Endothelial cell of umbilical vein (primary cell): ENCODE results near the gene QPCT. TPM values are rescaled to one million over a fixed set of nuclear protein-coding genes. Genes with fewer than 3 reads are reported as not detected.

Experiments
- BruUV-seq: library from RNA; stranded (reverse); fragments of 400-500 nt; replicated peaks from 2 replicates; lab custom pipeline; 2021; lab: Mats Ljungman, UMichigan
- CTCF ChIA-PET: fragments of 300-600, 350-600 bp; sonication (Branson Sonifier 250); formaldehyde crosslinking; loops from one replicate; lab custom pipeline; 2021; ENCODE audit warnings: antibody characterized with exemption, inconsistent platforms; lab: Charles Lee
- POLR2A ChIA-PET: fragments of 300-600, 350-600 bp; sonication (Branson Sonifier 250); formaldehyde crosslinking; loops from one replicate; lab custom pipeline; 2021; ENCODE audit warnings: antibody characterized with exemption, inconsistent platforms; lab: Charles Lee
- DNase-seq: peaks from one replicate; pipeline ENCODE4 v3.0.0-alpha.2; 2011; ENCODE audit warnings: low read depth, low spot score
- FAIRE-seq: peaks from 2 replicates; lab custom pipeline; 2011; peaks lifted over from hg19 to GRCh38; lab: Jason Lieb, UNC
- H2AFZ ChIP-seq: 2 replicates; pipeline ENCODE4 v1.6.0; 2012; ENCODE audit warnings: low read depth, low read length, control low read depth, inconsistent platforms
- H3K27ac ChIP-seq: 2 replicates; pipeline ENCODE4 v1.5.1; 2011; ENCODE audit warnings: low read depth, mild to moderate bottlenecking, control low read depth, low read length, moderate library complexity; ENCODE audit not compliant: insufficient read depth
- H3K27me3 ChIP-seq, 2 experiments: 2 replicates each; pipeline versions ENCODE4 v1.6.0 to v1.6.1; 2011; ENCODE audit warnings: low read length in 2 of 2, mixed read lengths in 1 of 2; ENCODE audit not compliant: control insufficient read depth in 2 of 2, insufficient read depth in 2 of 2
- H3K36me3 ChIP-seq, 2 experiments: 2 replicates in 1 of 2; 3 replicates in 1 of 2; pipeline ENCODE4 v1.5.1; 2011; ENCODE audit warnings: low read length in 2 of 2, mild to moderate bottlenecking in 1 of 2, moderate library complexity in 1 of 2; ENCODE audit not compliant: control insufficient read depth in 2 of 2, insufficient read depth in 2 of 2; ENCODE audit errors: extremely low read depth in 1 of 2
- H3K4me1 ChIP-seq: 3 replicates; pipeline ENCODE4 v1.5.1; 2011; ENCODE audit warnings: mild to moderate bottlenecking, low read length; ENCODE audit not compliant: control insufficient read depth, insufficient read depth; ENCODE audit errors: extremely low read depth
- H3K4me2 ChIP-seq: 2 replicates; pipeline ENCODE4 v1.6.1; 2011; ENCODE audit warnings: low read length, control low read depth, mixed read lengths; ENCODE audit not compliant: insufficient read depth
- H3K4me3 ChIP-seq, 3 experiments: fragments of 200-600 bp in 1 of 3; sonication (generic), shearing (Covaris generic) in 1 of 3; replicated peaks in 1 of 3; 2 replicates each; pipeline ENCODE4 v1.5.1; 2011 to 2016; ENCODE audit warnings: control low read depth in 3 of 3, low read length in 3 of 3, mild to moderate bottlenecking in 2 of 3, inconsistent platforms in 1 of 3, low read depth in 1 of 3, moderate library complexity in 1 of 3; ENCODE audit not compliant: insufficient read depth in 1 of 3
- H3K79me2 ChIP-seq: 2 replicates; pipeline ENCODE4 v1.6.0; 2012; ENCODE audit warnings: low read length, inconsistent platforms; ENCODE audit not compliant: control insufficient read depth, insufficient read depth
- H3K9ac ChIP-seq: replicated peaks from 2 replicates; pipeline ENCODE3; 2011; ENCODE audit warnings: low read length, control low read depth; ENCODE audit not compliant: insufficient read depth; ENCODE audit errors: extremely low read depth
- H3K9me1 ChIP-seq: replicated peaks from 3 replicates; pipeline ENCODE4 v1.6.0; 2011; ENCODE audit warnings: mild to moderate bottlenecking, low read length; ENCODE audit not compliant: control insufficient read depth, insufficient read depth; ENCODE audit errors: extremely low read depth
- H3K9me3 ChIP-seq: replicated peaks from 2 replicates; pipeline ENCODE4 v1.5.1; 2012; ENCODE audit warnings: low read length, inconsistent platforms; ENCODE audit not compliant: control insufficient read depth, insufficient read depth
- H4K20me1 ChIP-seq: replicated peaks from 2 replicates; pipeline ENCODE3; 2011; ENCODE audit warnings: mild to moderate bottlenecking, low read length; ENCODE audit not compliant: control insufficient read depth, insufficient read depth; ENCODE audit errors: extremely low read depth
- CTCF ChIP-seq, 2 donors: IDR thresholded peaks; 1 replicate in 1 of 2; 2 replicates in 1 of 2; pipeline ENCODE4 v1.5.1; 2011; ENCODE audit warnings: low read length in 2 of 2, mild to moderate bottlenecking in 2 of 2, moderate library complexity in 2 of 2, control low read depth in 1 of 2, inconsistent platforms in 1 of 2, low read depth in 1 of 2; ENCODE audit not compliant: insufficient read depth in 1 of 2; ENCODE audit errors: extremely low read depth in 1 of 2
- EZH2 ChIP-seq: IDR thresholded peaks from 2 replicates; pipeline ENCODE4 v1.6.1; 2012; ENCODE audit warnings: borderline replicate concordance, low read depth, mild to moderate bottlenecking, moderate library complexity, low read length, inconsistent platforms; ENCODE audit not compliant: severe bottlenecking
- FOS ChIP-seq: IDR thresholded peaks from 2 replicates; pipeline ENCODE4 v1.6.1; 2011; ENCODE audit warnings: mild to moderate bottlenecking, low read length, moderate library complexity, borderline replicate concordance; ENCODE audit not compliant: insufficient read depth
- GATA2 ChIP-seq: IDR thresholded peaks from 2 replicates; pipeline ENCODE4 v1.7.0; 2011; ENCODE audit warnings: low read depth, mild to moderate bottlenecking, moderate library complexity, mixed read lengths, low read length; ENCODE audit not compliant: insufficient read length, insufficient read depth
- JUN ChIP-seq: IDR thresholded peaks from 2 replicates; pipeline ENCODE4 v1.6.1; 2011; ENCODE audit warnings: borderline replicate concordance, low read depth; ENCODE audit not compliant: insufficient read length, insufficient read depth
- MYC ChIP-seq: IDR thresholded peaks from one replicate; pipeline ENCODE4 v1.6.1; 2011; ENCODE audit warnings: mild to moderate bottlenecking, low read depth, low read length
- POLR2A ChIP-seq: IDR thresholded peaks from 2 replicates; pipeline ENCODE4 v1.6.1; 2012; ENCODE audit warnings: low read depth, mild to moderate bottlenecking, control low read depth, low read length
- POLR2AphosphoS5 ChIP-seq: IDR thresholded peaks from 2 replicates; pipeline ENCODE4 v1.6.1; 2012; ENCODE audit warnings: low read depth, mild to moderate bottlenecking, control low read depth, low read length, moderate library complexity; ENCODE audit not compliant: insufficient read depth
- dilution Hi-C: fragments of 300-500 bp; cut with MboI; formaldehyde crosslinking; loops from one replicate; pipeline ENCODE4 v1.15.0; 2019; ENCODE audit warnings: low sequenced_read_pairs; ENCODE audit not compliant: extremely low pct_ligation_motif_present
- intact Hi-C: fragments of 100-400 bp; cut with micrococcal nuclease; formaldehyde crosslinking; loops from one replicate; pipeline ENCODE4 v1.10.0; 2022
- polyA plus RNA-seq, 4 experiments: library from polyadenylated mRNA; depleted of rRNA in 3 of 4; stranded (reverse) in 3 of 4; unstranded in 1 of 4; fragments of >200 nt; gene quantifications; 2 replicates each; pipeline versions ENCODE4 v1.2.1 to v1.2.3, GENCODE V29; 2011 to 2012; ENCODE audit warnings: missing spikeins in 1 of 4
- total RNA-seq: library from RNA; stranded (reverse); gene quantifications from 2 replicates; pipeline ENCODE4 v1.2.3, GENCODE V29; 2021
- TF ChIP-seq, protein P1 (sequence below): IDR thresholded peaks from 2 replicates; pipeline ENCODE4 v1.6.1; 2011; ENCODE audit not compliant: insufficient read depth, insufficient read length

QPCT gene
- total and polyA plus RNA-seq, 2 donors (not counting 3 experiments of a cell fraction or from before 2014, with no cell fraction given) = 12.8 to 17.2 TPM

- Histone ChIP-seq H3K4me3 (no peak overlapping the region), H4K20me1 (no peaks in the 10 kb centered on the region), H3K27ac (no peak overlapping the region), H3K4me2 (no peak overlapping the region), H3K79me2 (no peaks in the 10 kb centered on the region), H3K9ac (no peak overlapping the region), H2AFZ (no peak overlapping the region), H3K27me3 (no peaks in the 10 kb centered on the region), H3K36me3 (no peaks in the 10 kb centered on the region), H3K9me3 (no peaks in the 10 kb centered on the region), H3K4me1 (no peaks in the 10 kb centered on the region), H3K9me1 (no peaks in the 10 kb centered on the region)
- DNase-seq (no peak), FAIRE-seq (no peak)
- intact Hi-C loops (no loop called here), dilution Hi-C loops (no loop called here)
- POLR2A ChIA-PET = no interaction called here
- CTCF ChIA-PET = interaction anchor here (0.9 to 1.1 kb wide), 2 partner anchors 15 to 519 kb away, joined by 3 read pairs; no protein-coding TSS in a partner anchor
- TF ChIP-seq CTCF (IDR thresholded peaks at IDR 0.05; ENCODE audit: extremely low read depth in 1 of 2, insufficient read depth in 1 of 2, low read depth in 1 of 2, low read length in 2 of 2) (no peak), GATA2 (no peak), MYC (no peak), POLR2A (no peak), POLR2AphosphoS5 (no peak), EZH2 (no peak), JUN (no peak), FOS (no peak)
- TF ChIP-seq, protein P1, sequence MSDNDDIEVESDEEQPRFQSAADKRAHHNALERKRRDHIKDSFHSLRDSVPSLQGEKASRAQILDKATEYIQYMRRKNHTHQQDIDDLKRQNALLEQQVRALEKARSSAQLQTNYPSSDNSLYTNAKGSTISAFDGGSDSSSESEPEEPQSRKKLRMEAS = no peak
- BruUV-seq = no TSS peak
Observed at GRCh38 chr2:37358466-37358865, 14.0 kb downstream of the QPCT start.
